ES-I3 (cell line): ENCODE data around the gene RHOF.
"Not testable (repeated sequence)": the region's sequence is repeated elsewhere in the genome, so short reads cannot be mapped to it uniquely, and the experiment has no call there.

ENCODE experiments used
- H3K36me3 ChIP-seq: 2 replicates; pipeline ENCODE4 v1.6.1; 2013; ENCODE audit warnings: mild to moderate bottlenecking, low read length, control low read depth, moderate library complexity; ENCODE audit not compliant: insufficient read depth
- H3K4me1 ChIP-seq: 2 replicates; pipeline ENCODE4 v1.6.1; 2013; ENCODE audit warnings: mild to moderate bottlenecking, control low read depth, low read length; ENCODE audit not compliant: insufficient read depth
- H3K9ac ChIP-seq: 2 replicates; pipeline ENCODE4 v1.6.1; 2013; ENCODE audit warnings: low read depth, mild to moderate bottlenecking, low read length, moderate library complexity
- H3K9me3 ChIP-seq: 2 replicates; pipeline ENCODE4 v1.6.1; 2013; ENCODE audit warnings: mild to moderate bottlenecking, low read length, moderate library complexity; ENCODE audit not compliant: control insufficient read depth, insufficient read depth

Gene RHOF

GRCh38 chr12:121753844-121754264 is 39.6 kb downstream of the RHOF start:
- no peaks in the 10 kb centered on the region for H3K9me3 ChIP-seq
- H3K4me1 ChIP-seq = peaks cover 3% of the 10 kb centered on the region; the same call in 1 of the 2 replicates
- no peaks in the 10 kb centered on the region; the same call in 1 of the 2 replicates for H3K36me3 ChIP-seq
- no peak overlapping the region for H3K9ac ChIP-seq

DNA sequence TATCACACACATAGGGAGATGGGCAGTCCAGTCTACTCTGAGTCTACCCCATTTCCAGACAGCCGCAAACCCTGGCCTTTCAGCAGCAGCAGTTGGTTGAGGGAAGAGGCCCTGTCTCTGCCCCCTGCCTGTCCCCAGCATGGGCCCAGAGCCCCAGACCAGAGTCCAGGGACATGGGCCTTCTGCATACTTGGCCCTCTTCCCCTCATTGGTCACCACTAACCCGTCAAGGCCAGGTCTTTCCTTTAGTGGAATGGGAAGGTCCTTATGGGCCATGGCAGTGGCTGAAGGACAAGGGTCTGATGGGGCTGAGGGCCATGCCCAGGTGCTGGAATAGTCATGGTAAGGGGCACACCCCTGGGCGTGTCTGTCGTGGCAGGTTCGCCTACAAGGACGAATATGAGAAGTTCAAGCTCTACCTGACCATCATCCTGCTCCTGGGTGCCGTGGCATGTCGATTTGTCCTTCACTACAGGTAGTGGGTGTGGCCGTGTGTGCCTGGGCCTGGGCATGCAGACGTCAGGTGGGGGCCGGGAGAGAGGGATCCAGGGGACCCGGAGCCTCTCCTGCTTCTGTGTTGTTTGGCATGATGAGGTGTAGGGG is 41.6 kb downstream of the RHOF start:
- H3K4me1 ChIP-seq = peaks cover 11% of the 10 kb centered on the region; the same call in 1 of the 2 replicates
- H3K9ac ChIP-seq = no peak overlapping the region
- no peaks in the 10 kb centered on the region; the same call in 1 of the 2 replicates for H3K36me3 ChIP-seq
- H3K9me3 ChIP-seq = no peaks in the 10 kb centered on the region

DNA sequence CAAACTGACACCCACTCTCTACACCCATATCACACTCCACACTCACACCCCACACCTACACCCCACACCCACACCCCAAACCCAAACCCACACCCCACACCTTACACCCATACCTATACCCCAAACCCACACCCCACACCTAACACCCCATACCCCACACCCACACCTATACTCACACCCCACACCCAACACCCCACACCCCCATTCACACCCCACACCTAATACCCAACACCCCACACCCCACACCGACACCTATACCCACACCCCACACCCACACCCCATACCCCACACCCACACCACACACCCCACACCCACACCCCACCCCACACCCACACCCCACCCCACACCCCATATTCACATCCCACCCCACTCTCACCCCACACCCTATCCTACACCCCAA is 42.5 kb downstream of the RHOF start:
- no peaks in the 10 kb centered on the region for H3K9me3 ChIP-seq
- no peak overlapping the region for H3K9ac ChIP-seq
- H3K36me3 ChIP-seq = no peaks in the 10 kb centered on the region; the same call in 1 of the 2 replicates
- H3K4me1 ChIP-seq = peaks cover 11% of the 10 kb centered on the region; the same call in 1 of the 2 replicates

DNA sequence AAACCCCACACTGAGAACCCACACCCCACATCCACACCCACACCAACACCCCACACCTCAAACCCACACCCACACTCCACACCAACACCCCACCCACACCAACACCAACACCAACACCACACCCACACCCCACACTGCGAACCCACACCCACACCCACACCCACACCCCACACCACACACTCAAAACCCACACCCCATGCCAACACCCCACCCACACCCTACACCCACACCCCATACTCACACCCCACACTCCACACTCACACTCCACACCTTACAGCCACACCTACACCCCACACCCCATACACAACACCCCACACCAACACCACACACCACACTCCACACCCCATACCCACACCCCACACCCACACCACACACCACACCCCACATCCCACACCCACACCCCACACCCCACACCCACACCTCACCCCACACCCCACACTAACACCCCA is 43.0 kb downstream of the RHOF start:
- Histone ChIP-seq H3K36me3 (no peaks in the 10 kb centered on the region; the same call in 1 of the 2 replicates), H3K4me1 (peaks cover 11% of the 10 kb centered on the region; the same call in 1 of the 2 replicates), H3K9me3 (no peaks in the 10 kb centered on the region), H3K9ac (no peak overlapping the region)

- Histone ChIP-seq H3K36me3 (peaks cover 5% of the 10 kb centered on the region), H3K9ac (no peak overlapping the region), H3K4me1 (peaks cover 11% of the 10 kb centered on the region; the same call in 1 of the 2 replicates), H3K9me3 (no peaks in the 10 kb centered on the region)
Measured at GRCh38 chr12:121749267-121749666, 44.2 kb downstream of the RHOF start.

- Histone ChIP-seq H3K9me3 (no peaks in the 10 kb centered on the region), H3K9ac (no peak overlapping the region), H3K36me3 (peaks cover 6% of the 10 kb centered on the region), H3K4me1 (peaks cover 11% of the 10 kb centered on the region; the same call in 1 of the 2 replicates)
Measured at GRCh38 chr12:121748571-121749265, 44.8 kb downstream of the RHOF start.

GRCh38 chr12:121748218-121748570 is 45.3 kb downstream of the RHOF start:
- Histone ChIP-seq H3K4me1 (peaks cover 11% of the 10 kb centered on the region; the same call in 1 of the 2 replicates), H3K36me3 (peaks cover 7% of the 10 kb centered on the region), H3K9me3 (no peaks in the 10 kb centered on the region), H3K9ac (no peak overlapping the region)

GRCh38 chr12:121745545-121745944 is 47.9 kb downstream of the RHOF start:
- H3K9me3 ChIP-seq, H3K36me3 ChIP-seq, H3K9ac ChIP-seq: not testable (repeated sequence)
- peaks cover 16% of the 10 kb centered on the region; the same call in 1 of the 2 replicates for H3K4me1 ChIP-seq

GRCh38 chr12:121741743-121742142 is 51.7 kb downstream of the RHOF start:
- Histone ChIP-seq H3K9ac (no peak overlapping the region), H3K9me3 (no peaks in the 10 kb centered on the region), H3K4me1 (0 out of 2 replicates have a peak, but pooled peaks cover 5% of the 10 kb centered on the region), H3K36me3 (peaks cover 7% of the 10 kb centered on the region; the same call in 1 of the 2 replicates)

DNA sequence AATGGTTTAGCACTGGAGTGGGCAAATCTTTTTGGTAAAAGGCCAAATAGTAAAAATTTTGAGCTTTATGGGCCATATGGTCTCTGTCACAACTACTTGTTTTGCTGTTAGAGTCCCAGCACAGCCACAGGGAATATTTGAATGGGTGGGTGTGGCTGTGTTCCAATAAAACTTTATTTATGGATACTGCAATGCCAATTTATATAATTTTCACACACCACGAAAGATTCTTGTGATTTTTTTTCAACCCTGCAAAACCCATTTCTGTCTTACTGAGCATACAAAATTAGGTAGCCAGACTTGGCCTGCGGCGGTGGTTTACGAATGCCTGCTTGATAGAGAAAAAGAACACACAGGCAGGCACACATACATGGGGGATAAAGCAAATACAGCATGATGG is 52.6 kb downstream of the RHOF start:
- Histone ChIP-seq H3K4me1 (0 out of 2 replicates have a peak, but pooled peaks cover 5% of the 10 kb centered on the region), H3K9ac (no peak overlapping the region), H3K36me3 (peaks cover 7% of the 10 kb centered on the region; the same call in 1 of the 2 replicates), H3K9me3 (no peaks in the 10 kb centered on the region)

- no peaks in the 10 kb centered on the region for H3K36me3 ChIP-seq
- H3K4me1 ChIP-seq = 0 out of 2 replicates have a peak, but pooled peaks cover 5% of the 10 kb centered on the region
Measured at GRCh38 chr12:121738340-121738858, 55.1 kb downstream of the RHOF start.

GRCh38 chr12:121733849-121734248 is 59.6 kb downstream of the RHOF start:
- no peak overlapping the region for H3K9ac ChIP-seq
- no peaks in the 10 kb centered on the region for H3K9me3 ChIP-seq
- H3K36me3 ChIP-seq = no peaks in the 10 kb centered on the region
- H3K4me1 ChIP-seq = no peaks in the 10 kb centered on the region

More at GRCh38 chr12:121738340-121738858, 55.1 kb downstream of the RHOF start:
- Histone ChIP-seq H3K9me3 (no peaks in the 10 kb centered on the region), H3K9ac (no peak overlapping the region)

DNA sequence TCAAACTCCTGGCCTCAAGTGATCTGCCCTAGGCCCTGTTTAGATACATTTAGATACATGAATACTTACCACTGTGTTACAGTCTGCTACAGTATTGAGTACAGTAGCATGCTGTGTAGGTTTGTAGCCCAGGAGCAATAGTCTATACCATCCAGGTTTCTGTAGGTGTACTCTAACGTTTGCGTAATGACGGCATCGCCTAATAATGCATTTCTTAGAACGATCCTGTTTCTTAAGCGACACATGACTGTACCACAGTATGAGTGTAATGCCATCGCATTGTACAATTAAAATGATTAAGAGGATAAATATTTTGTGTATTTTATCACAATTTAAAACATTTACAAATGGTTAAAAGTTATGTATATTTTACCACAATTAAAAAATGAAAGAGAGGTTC is 62.0 kb downstream of the RHOF start:
- H3K36me3 ChIP-seq = no peaks in the 10 kb centered on the region
- H3K4me1 ChIP-seq = no peaks in the 10 kb centered on the region; the same call in 1 of the 2 replicates
- no peaks in the 10 kb centered on the region for H3K9me3 ChIP-seq
- H3K9ac ChIP-seq = no peak overlapping the region

DNA sequence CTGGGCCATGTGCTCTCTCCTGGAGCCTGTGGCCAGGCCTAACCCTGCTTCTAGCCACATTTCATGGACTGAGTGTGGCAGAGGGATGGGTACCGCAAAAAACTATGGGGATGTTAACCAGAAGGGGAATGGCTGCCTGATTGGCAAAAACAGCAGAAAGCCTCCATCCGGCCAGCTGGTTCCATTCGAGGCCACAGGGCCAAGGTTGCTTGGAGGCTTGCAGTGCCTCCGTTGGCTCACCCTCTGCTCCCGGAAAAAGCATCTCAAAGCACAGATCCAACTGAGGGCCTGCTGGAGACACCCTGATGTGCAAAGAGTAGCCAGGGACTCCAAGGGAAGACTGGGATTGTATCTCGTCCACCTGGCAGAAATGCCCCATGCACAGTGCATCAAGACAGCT is 64.5 kb downstream of the RHOF start:
- no peak overlapping the region for H3K9ac ChIP-seq
- no peaks in the 10 kb centered on the region for H3K36me3 ChIP-seq
- no peaks in the 10 kb centered on the region; the same call in 1 of the 2 replicates for H3K4me1 ChIP-seq
- no peaks in the 10 kb centered on the region for H3K9me3 ChIP-seq
